GM12872 (cell line): ENCODE measurements around the gene JPH2.

ENCODE experiments used
- TF ChIP-seq, protein P1 (sequence below): IDR thresholded peaks from 3 replicates; pipeline ENCODE4 v1.5.1; 2011; ENCODE audit warnings: low read depth, mild to moderate bottlenecking, low read length, moderate library complexity; ENCODE audit not compliant: insufficient read depth

JPH2 gene

DNA sequence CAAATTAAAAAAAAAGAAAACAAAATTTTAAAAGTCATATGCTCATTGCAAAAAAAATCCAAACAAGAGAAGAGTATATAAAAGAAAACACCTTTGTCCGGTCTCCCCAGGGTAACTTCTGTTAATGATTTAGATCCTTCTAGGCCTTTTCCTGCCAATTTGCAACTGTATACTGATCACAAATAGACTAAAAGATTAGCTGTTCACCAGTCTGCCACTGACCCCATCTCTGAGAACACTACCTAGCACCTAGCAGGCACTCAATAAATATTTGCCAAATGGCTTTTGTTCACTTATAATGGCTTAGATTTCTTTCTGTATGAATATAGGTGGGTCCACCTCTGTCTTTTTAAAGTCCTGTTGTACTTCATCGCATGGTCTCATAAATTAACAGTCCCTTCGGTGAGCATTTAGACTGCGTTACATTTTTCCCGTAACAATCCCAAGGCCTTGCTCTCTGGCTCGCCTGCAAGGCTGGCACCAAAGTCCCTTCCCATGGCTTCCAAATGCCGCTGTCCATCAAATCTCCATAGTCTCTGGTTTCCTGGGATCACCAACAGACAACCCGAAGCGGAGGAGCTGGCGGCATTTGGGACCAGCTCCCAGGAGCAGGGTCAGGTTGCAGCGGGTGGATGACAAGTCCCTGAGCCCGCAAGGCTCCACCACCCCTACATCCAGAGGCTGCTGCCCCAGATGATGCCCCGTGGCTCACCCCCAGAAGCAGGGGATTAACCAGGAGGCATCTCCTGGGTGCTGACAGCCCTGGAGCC is 11.8 kb downstream of the JPH2 start:
- TF ChIP-seq, protein P1, sequence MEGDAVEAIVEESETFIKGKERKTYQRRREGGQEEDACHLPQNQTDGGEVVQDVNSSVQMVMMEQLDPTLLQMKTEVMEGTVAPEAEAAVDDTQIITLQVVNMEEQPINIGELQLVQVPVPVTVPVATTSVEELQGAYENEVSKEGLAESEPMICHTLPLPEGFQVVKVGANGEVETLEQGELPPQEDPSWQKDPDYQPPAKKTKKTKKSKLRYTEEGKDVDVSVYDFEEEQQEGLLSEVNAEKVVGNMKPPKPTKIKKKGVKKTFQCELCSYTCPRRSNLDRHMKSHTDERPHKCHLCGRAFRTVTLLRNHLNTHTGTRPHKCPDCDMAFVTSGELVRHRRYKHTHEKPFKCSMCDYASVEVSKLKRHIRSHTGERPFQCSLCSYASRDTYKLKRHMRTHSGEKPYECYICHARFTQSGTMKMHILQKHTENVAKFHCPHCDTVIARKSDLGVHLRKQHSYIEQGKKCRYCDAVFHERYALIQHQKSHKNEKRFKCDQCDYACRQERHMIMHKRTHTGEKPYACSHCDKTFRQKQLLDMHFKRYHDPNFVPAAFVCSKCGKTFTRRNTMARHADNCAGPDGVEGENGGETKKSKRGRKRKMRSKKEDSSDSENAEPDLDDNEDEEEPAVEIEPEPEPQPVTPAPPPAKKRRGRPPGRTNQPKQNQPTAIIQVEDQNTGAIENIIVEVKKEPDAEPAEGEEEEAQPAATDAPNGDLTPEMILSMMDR: no peak

DNA sequence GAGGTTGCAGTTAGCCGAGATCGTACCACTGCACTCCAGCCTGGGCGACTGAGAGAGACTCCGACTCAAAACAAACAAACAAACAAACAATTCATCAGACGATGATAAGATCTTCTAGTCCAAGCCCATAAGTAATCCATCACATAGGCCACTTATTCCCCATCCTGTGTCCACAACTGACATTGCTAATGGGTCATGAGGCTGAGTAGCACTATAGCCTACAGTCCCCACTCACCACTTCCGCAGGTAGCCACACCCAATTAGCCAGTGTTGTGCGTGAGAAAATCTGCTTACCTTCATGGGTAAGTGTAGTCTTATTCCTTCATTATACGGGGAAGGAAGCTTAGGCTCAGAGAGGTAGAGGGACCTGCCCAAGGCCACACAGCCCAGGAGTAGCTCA is 13.1 kb downstream of the JPH2 start:
- TF ChIP-seq, protein P1: no peak

DNA sequence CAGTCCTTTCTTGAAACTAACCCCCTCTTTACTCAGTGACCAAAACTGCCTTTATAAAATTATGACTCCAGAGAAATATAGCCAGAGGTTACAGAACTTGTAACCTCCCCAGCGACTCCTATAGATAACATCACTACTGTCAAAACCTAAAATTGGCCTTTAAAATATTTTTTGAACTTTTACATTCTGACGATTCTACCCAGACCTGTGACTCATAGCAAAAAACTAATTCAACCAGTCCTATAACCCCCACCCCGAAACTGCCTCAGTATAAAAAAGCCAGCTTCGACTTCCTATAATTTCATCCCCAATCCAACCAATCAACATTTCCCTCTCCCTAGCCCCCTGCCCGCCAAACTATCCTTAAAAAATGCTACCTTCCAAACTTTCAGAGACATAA is 13.9 kb downstream of the JPH2 start:
- TF ChIP-seq, protein P1: no peak

DNA sequence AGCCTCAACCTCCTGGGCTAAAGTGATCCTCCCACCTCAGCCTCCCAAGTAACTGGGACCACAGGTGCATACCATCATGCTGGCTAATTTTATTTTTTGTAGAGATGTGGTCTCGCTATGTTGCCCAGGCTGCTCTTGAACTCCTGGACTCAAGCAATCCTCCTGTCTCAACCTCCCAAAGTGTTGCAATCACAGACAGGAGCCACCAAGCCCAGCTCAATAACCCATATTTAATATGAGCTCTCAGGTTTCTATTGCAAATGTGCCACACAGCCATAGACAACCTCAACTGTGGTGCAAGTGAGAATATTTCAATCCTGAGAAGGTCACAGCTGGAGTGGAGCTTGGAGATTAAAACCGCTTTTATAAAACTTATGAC is 14.4 kb downstream of the JPH2 start:
- TF ChIP-seq, protein P1: no peak

DNA sequence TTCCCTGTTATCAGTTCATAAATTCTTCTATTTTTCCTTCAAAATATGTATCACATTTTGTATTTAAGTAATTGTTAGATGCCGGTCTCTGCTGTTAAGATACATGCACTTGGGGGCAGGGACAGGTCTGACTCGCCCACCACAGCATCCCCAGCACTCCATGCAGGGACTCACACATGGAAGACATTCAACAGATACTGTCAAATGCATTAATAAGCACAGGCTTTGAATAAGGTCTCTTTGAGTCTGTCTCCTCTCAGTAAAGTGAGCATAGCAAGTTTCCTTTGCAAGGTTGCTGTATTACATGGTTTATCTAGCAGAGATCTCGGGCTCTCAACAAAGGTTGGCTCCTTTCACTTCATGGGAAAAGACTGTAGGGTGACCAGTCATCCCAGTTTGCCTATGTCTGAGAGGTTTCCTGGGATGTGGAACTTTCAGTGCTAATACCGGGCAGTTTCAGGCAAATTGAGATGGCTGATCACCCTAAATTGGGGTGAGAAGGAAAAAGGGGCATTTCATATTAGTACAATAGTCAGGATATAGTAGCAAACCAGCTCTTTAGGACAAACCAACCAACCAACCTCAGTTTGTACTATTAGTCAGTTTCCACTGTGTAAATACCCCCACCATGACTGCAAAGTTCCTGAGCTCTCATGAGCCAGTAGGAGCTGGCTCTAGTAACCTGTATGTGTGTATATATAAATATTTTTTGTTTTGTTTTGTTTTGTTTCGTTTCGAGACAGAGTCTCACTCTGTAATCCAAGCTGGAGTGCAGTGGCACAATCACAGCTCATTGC is 15.0 kb downstream of the JPH2 start:
- TF ChIP-seq, protein P1: no peak

DNA sequence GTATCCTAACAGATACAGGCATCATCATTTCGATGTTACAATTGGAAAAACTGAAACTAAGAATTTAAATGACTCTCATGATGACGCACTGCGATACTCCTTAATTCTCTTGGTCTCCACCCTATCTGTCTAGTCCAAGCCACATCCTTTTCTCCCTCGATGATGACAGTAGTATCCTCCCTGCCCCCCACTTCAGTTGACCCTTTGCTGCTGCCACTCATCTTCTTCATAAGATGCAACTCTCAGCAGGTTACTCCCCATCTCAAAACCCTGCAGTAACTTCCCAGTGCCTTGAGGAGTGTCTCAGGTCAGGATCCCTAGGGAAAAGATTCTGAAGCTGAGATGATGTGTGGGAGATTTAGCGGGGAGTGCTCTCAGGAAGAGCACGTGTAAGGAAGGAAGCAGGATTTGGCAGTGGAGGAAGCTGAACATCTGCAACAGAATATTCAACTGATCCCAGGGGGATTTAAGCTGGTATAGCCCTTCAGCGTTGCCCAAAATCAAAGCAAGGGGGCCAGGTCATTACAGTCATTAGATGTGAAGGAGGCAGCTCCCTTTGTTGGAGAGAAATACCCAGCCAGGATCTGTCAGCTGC is 16.1 kb downstream of the JPH2 start:
- TF ChIP-seq, protein P1: no peak

DNA sequence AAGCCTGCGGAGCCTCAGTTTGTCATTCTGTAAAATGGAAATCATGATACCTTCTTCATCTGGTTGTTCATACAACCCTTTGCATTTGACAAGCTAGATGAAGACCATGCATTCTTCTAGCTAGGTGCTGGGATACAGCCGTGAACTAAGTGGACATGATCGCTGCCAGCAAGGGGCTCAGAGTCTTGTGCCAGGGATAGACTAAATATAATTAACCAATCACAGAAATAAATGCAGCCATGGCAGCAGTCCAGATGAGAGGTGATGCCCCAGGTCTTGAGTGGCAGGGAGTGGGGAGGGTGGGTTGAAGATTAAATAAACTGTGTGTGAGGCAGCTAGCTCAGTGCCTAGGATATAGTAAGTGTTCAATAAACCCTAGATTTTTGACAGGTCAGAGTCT is 19.3 kb downstream of the JPH2 start:
- TF ChIP-seq, protein P1: no peak
